ENCODE data around the gene IGSF3.

- TF ChIP-seq CTCF (conservative IDR thresholded peaks at IDR 0.05; ENCODE audit: low read depth, low read length), result no peak
- no peak for TF ChIP-seq EZH2 (IDR thresholded peaks at IDR 0.05; ENCODE audit: borderline replicate concordance, low read depth, low read length, poor library complexity, severe bottlenecking)
Observed at GRCh38 chr1:116697548-116698243, 30.2 kb upstream of the IGSF3 start.

Data from A673 (cell line).